ENCODE measurements around the gene OGDHL.
"Not testable (repeated sequence)": the region's sequence is repeated elsewhere in the genome, so short reads cannot be mapped to it uniquely, and the experiment has no call there.

OGDHL gene

GRCh38 chr10:49772944-49773343, 10.8 kb upstream of the OGDHL start:
- H3K36me3 ChIP-seq (ENCODE audit: control insufficient read depth in 1 of 2, insufficient read depth in 2 of 2, low read length in 2 of 2); H3K4me3 ChIP-seq (ENCODE audit: low read depth in 1 of 2, low read length in 2 of 2); H3K9me3 ChIP-seq (ENCODE audit: control insufficient read depth in 1 of 2, low read length in 2 of 2); H3K9ac ChIP-seq (ENCODE audit: low read depth in 1 of 2, low read length in 2 of 2); H3K27me3 ChIP-seq (ENCODE audit: control insufficient read depth in 1 of 2, insufficient read depth in 2 of 2, low read length in 2 of 2); H3K27ac ChIP-seq (ENCODE audit: low read depth, low read length); H3K4me1 ChIP-seq (ENCODE audit: control insufficient read depth in 1 of 2, insufficient read depth in 2 of 2, low read length in 2 of 2): not testable (repeated sequence)

- peaks cover 12 to 14% of the 10 kb centered on the region in 2 donors for H3K27me3 ChIP-seq (ENCODE audit: control insufficient read depth in 1 of 2, insufficient read depth in 2 of 2, low read length in 2 of 2)
- not testable (repeated sequence) for H3K27ac ChIP-seq (ENCODE audit: low read depth, low read length); H3K4me1 ChIP-seq (ENCODE audit: control insufficient read depth in 1 of 2, insufficient read depth in 2 of 2, low read length in 2 of 2); H3K36me3 ChIP-seq (ENCODE audit: control insufficient read depth in 1 of 2, insufficient read depth in 2 of 2, low read length in 2 of 2); H3K4me3 ChIP-seq (ENCODE audit: low read depth in 1 of 2, low read length in 2 of 2); H3K9me3 ChIP-seq (ENCODE audit: control insufficient read depth in 1 of 2, low read length in 2 of 2); H3K9ac ChIP-seq (ENCODE audit: low read depth in 1 of 2, low read length in 2 of 2)
These were observed 8.9 kb upstream of the OGDHL start for GRCh38 chr10:49771046-49771445.

GRCh38 chr10:49769692-49770091, 7.6 kb upstream of the OGDHL start:
- Histone ChIP-seq H3K36me3 (ENCODE audit: control insufficient read depth in 1 of 2, insufficient read depth in 2 of 2, low read length in 2 of 2) (no peaks in the 10 kb centered on the region), H3K4me1 (ENCODE audit: control insufficient read depth in 1 of 2, insufficient read depth in 2 of 2, low read length in 2 of 2) (no peaks in the 10 kb centered on the region), H3K4me3 (ENCODE audit: low read depth in 1 of 2, low read length in 2 of 2) (no peak overlapping the region), H3K9ac (ENCODE audit: low read depth in 1 of 2, low read length in 2 of 2) (no peak overlapping the region), H3K9me3 (ENCODE audit: control insufficient read depth in 1 of 2, low read length in 2 of 2) (no peaks in the 10 kb centered on the region), H3K27me3 (ENCODE audit: control insufficient read depth in 1 of 2, insufficient read depth in 2 of 2, low read length in 2 of 2) (peaks cover 12 to 14% of the 10 kb centered on the region in 2 donors), H3K27ac (ENCODE audit: low read depth, low read length) (no peak overlapping the region)

- Histone ChIP-seq H3K4me3 (ENCODE audit: low read depth in 1 of 2, low read length in 2 of 2) (no peak overlapping the region), H3K27ac (ENCODE audit: low read depth, low read length) (no peak overlapping the region), H3K27me3 (ENCODE audit: control insufficient read depth in 1 of 2, insufficient read depth in 2 of 2, low read length in 2 of 2) (peaks cover 12 to 14% of the 10 kb centered on the region in 2 donors), H3K36me3 (ENCODE audit: control insufficient read depth in 1 of 2, insufficient read depth in 2 of 2, low read length in 2 of 2) (no peaks in the 10 kb centered on the region), H3K4me1 (ENCODE audit: control insufficient read depth in 1 of 2, insufficient read depth in 2 of 2, low read length in 2 of 2) (no peaks in the 10 kb centered on the region), H3K9ac (ENCODE audit: low read depth in 1 of 2, low read length in 2 of 2) (no peak overlapping the region), H3K9me3 (ENCODE audit: control insufficient read depth in 1 of 2, low read length in 2 of 2) (no peaks in the 10 kb centered on the region)
These were observed 6.6 kb upstream of the OGDHL start for GRCh38 chr10:49768731-49769130.

- Histone ChIP-seq H3K27me3 (ENCODE audit: control insufficient read depth in 1 of 2, insufficient read depth in 2 of 2, low read length in 2 of 2) (peaks cover 12 to 14% of the 10 kb centered on the region in 2 donors), H3K4me1 (ENCODE audit: control insufficient read depth in 1 of 2, insufficient read depth in 2 of 2, low read length in 2 of 2) (no peaks in the 10 kb centered on the region), H3K27ac (ENCODE audit: low read depth, low read length) (no peak overlapping the region), H3K4me3 (ENCODE audit: low read depth in 1 of 2, low read length in 2 of 2) (no peak overlapping the region), H3K36me3 (ENCODE audit: control insufficient read depth in 1 of 2, insufficient read depth in 2 of 2, low read length in 2 of 2) (no peaks in the 10 kb centered on the region), H3K9ac (ENCODE audit: low read depth in 1 of 2, low read length in 2 of 2) (no peak overlapping the region), H3K9me3 (ENCODE audit: control insufficient read depth in 1 of 2, low read length in 2 of 2) (no peaks in the 10 kb centered on the region)
These were observed 6.2 kb upstream of the OGDHL start for GRCh38 chr10:49768329-49768728.

- peaks cover 12 to 14% of the 10 kb centered on the region in 2 donors for H3K27me3 ChIP-seq (ENCODE audit: control insufficient read depth in 1 of 2, insufficient read depth in 2 of 2, low read length in 2 of 2)
- H3K36me3 ChIP-seq (ENCODE audit: control insufficient read depth in 1 of 2, insufficient read depth in 2 of 2, low read length in 2 of 2) = no peaks in the 10 kb centered on the region
- no peaks in the 10 kb centered on the region for H3K9me3 ChIP-seq (ENCODE audit: control insufficient read depth in 1 of 2, low read length in 2 of 2)
- no peak overlapping the region for H3K4me3 ChIP-seq (ENCODE audit: low read depth in 1 of 2, low read length in 2 of 2)
- H3K27ac ChIP-seq (ENCODE audit: low read depth, low read length) = no peak overlapping the region
- H3K4me1 ChIP-seq (ENCODE audit: control insufficient read depth in 1 of 2, insufficient read depth in 2 of 2, low read length in 2 of 2) = no peaks in the 10 kb centered on the region
- no peak overlapping the region for H3K9ac ChIP-seq (ENCODE audit: low read depth in 1 of 2, low read length in 2 of 2)
These were observed 5.6 kb upstream of the OGDHL start for GRCh38 chr10:49767752-49768151.

- Histone ChIP-seq H3K9me3 (ENCODE audit: control insufficient read depth in 1 of 2, low read length in 2 of 2) (no peaks in the 10 kb centered on the region), H3K9ac (ENCODE audit: low read depth in 1 of 2, low read length in 2 of 2) (no peak overlapping the region), H3K27me3 (ENCODE audit: control insufficient read depth in 1 of 2, insufficient read depth in 2 of 2, low read length in 2 of 2) (peaks cover 14 to 15% of the 10 kb centered on the region in 2 donors), H3K4me3 (ENCODE audit: low read depth in 1 of 2, low read length in 2 of 2) (no peak overlapping the region), H3K27ac (ENCODE audit: low read depth, low read length) (no peak overlapping the region), H3K36me3 (ENCODE audit: control insufficient read depth in 1 of 2, insufficient read depth in 2 of 2, low read length in 2 of 2) (no peaks in the 10 kb centered on the region), H3K4me1 (ENCODE audit: control insufficient read depth in 1 of 2, insufficient read depth in 2 of 2, low read length in 2 of 2) (peaks cover 0 to 4% of the 10 kb centered on the region in 2 donors)
These were observed 4.4 kb upstream of the OGDHL start for GRCh38 chr10:49766484-49766883.

GRCh38 chr10:49762566-49762877, 399 bp upstream of the OGDHL start:
- Histone ChIP-seq H3K4me1 (ENCODE audit: control insufficient read depth in 1 of 2, insufficient read depth in 2 of 2, low read length in 2 of 2) (peaks cover 0 to 4% of the 10 kb centered on the region in 2 donors), H3K4me3 (ENCODE audit: low read depth in 1 of 2, low read length in 2 of 2) (peak overlapping the region; percentile 35 to 43), H3K36me3 (ENCODE audit: control insufficient read depth in 1 of 2, insufficient read depth in 2 of 2, low read length in 2 of 2) (no peaks in the 10 kb centered on the region), H3K9me3 (ENCODE audit: control insufficient read depth in 1 of 2, low read length in 2 of 2) (no peaks in the 10 kb centered on the region), H3K27ac (ENCODE audit: low read depth, low read length) (no peak overlapping the region), H3K27me3 (ENCODE audit: control insufficient read depth in 1 of 2, insufficient read depth in 2 of 2, low read length in 2 of 2) (peaks cover 0 to 7% of the 10 kb centered on the region in 2 donors), H3K9ac (ENCODE audit: low read depth in 1 of 2, low read length in 2 of 2) (no peak overlapping the region)

GRCh38 chr10:49761201-49761788, 828 bp downstream of the OGDHL start:
- peaks cover 0 to 4% of the 10 kb centered on the region in 2 donors for H3K4me1 ChIP-seq (ENCODE audit: control insufficient read depth in 1 of 2, insufficient read depth in 2 of 2, low read length in 2 of 2)
- peaks cover 0 to 7% of the 10 kb centered on the region in 2 donors for H3K27me3 ChIP-seq (ENCODE audit: control insufficient read depth in 1 of 2, insufficient read depth in 2 of 2, low read length in 2 of 2)
- no peaks in the 10 kb centered on the region for H3K36me3 ChIP-seq (ENCODE audit: control insufficient read depth in 1 of 2, insufficient read depth in 2 of 2, low read length in 2 of 2)
- no peak overlapping the region for H3K9ac ChIP-seq (ENCODE audit: low read depth in 1 of 2, low read length in 2 of 2)
- H3K4me3 ChIP-seq (ENCODE audit: low read depth in 1 of 2, low read length in 2 of 2) = peak overlapping the region in 1 of 2 donors; percentile 35
- no peaks in the 10 kb centered on the region for H3K9me3 ChIP-seq (ENCODE audit: control insufficient read depth in 1 of 2, low read length in 2 of 2)
- peak overlapping the region; percentile 25 for H3K27ac ChIP-seq (ENCODE audit: low read depth, low read length)

- Histone ChIP-seq H3K9ac (ENCODE audit: low read depth in 1 of 2, low read length in 2 of 2) (no peak overlapping the region), H3K36me3 (ENCODE audit: control insufficient read depth in 1 of 2, insufficient read depth in 2 of 2, low read length in 2 of 2) (no peaks in the 10 kb centered on the region)
These were observed 1.3 kb downstream of the OGDHL start for GRCh38 chr10:49760789-49761188.

More at GRCh38 chr10:49760789-49761188, 1.3 kb downstream of the OGDHL start:
- Histone ChIP-seq H3K4me1 (ENCODE audit: control insufficient read depth in 1 of 2, insufficient read depth in 2 of 2, low read length in 2 of 2) (peaks cover 0 to 4% of the 10 kb centered on the region in 2 donors), H3K4me3 (ENCODE audit: low read depth in 1 of 2, low read length in 2 of 2) (no peak overlapping the region), H3K27ac (ENCODE audit: low read depth, low read length) (peak overlapping the region; percentile 3), H3K27me3 (ENCODE audit: control insufficient read depth in 1 of 2, insufficient read depth in 2 of 2, low read length in 2 of 2) (peaks cover 0 to 7% of the 10 kb centered on the region in 2 donors), H3K9me3 (ENCODE audit: control insufficient read depth in 1 of 2, low read length in 2 of 2) (no peaks in the 10 kb centered on the region)
